ENCODE measurements around the gene SYPL2.

DNA sequence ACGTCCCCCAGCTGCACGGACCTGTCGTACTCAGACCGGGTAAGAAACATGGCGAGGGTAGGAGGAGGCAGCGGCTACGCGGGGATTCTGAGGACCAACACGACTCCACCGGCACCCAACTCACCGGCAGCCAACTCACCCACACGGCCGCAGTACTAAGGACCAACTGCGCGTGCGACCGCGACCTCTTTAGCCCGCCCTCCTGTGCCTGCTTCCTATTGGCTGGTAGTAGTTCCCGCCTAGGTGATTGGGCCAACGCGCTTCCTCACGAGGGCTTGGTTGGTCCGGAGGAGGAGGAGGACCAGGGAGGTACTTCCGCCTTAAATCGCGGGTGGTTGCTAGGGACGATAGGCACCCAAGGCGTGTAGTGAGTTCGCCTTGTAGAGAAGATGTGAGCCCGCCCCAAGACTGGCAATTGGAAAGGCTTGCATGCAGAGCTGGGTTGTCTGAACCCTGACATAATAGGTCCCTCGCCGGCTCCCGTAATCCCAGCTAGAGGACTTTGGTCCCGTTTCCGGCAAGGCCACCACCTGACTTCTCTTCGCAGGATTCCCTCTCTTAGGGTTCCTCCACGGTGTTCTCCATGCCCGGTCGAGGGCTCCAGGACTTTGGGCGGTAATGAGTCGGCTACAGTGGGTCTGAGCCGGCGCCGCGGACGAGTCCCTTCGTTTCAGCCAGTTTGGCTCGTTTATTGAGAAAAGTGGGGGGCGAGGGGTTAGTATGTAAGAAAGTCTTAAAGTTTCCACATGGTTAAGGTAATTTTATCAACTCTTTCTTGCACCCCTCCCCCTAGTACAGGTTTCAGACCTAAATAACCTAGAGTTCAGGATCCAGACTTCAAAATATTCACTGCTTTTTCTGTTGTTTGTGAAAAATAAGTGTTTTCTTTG, 39.8 kb upstream of the SYPL2 start, which contains the start of gene PSMA5:
- no peak for TF ChIP-seq CTCF (IDR thresholded peaks at IDR 0.05)
- TF ChIP-seq POLR2AphosphoS5 (IDR thresholded peaks at IDR 0.05) = peak; percentile 36 to 67 (median 50)
